ENCODE data around the gene MORN3. TPM values are rescaled to one million over a fixed set of nuclear protein-coding genes. Genes with fewer than 3 reads are reported as not detected.

Gene MORN3
- total RNA-seq, 1 experiment from 2014 or later = 0.34 TPM

DNA sequence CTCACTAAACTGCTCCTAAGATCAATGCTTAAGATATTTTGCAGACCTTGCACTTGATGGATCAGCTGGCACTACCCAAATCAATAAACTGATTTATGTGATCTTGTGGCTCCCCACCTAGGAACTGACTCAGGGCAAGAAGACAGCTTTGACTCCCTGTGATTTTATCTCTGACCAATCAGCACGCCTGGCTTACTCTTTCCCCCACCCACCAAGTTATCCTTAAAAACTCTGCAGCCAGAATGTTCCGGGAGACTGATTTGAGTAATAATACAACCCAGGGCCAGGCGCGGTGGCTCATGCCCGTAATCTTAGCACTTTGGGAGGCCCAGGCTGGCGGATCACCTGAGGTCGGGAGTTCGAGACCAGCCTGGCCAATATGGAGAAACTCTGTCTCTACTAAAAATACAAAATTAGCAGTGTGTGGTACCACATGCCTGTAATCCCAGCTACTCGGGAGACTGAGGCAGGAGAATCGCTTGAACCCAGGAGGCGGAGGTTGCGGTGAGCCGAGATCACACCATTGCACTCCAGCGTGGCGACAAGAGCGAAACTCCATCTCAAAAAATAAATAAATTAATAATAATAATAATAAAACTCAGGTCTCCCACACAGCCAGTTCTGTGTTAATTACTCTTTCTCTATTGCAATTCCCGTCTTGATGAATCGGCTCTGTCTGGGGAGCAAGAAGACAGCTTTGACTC is 12.0 kb downstream of the MORN3 start:
- Histone ChIP-seq H2AFZ (ENCODE audit: low read depth, low read length, poor library complexity, severe bottlenecking) (no peak overlapping the region), H3K9ac (ENCODE audit: low read length) (no peak overlapping the region), H3K9me3 (ENCODE audit: control insufficient read depth in 1 of 2, insufficient read depth in 1 of 2, low read depth in 1 of 2, low read length in 2 of 2) (no peaks in the 10 kb centered on the region), H3K9me2 (ENCODE audit: insufficient read depth) (no peaks in the 10 kb centered on the region), H3K27me3 (ENCODE audit: insufficient read depth, low read length) (no peaks in the 10 kb centered on the region), H3K79me2 (ENCODE audit: insufficient read depth, low read length) (no peaks in the 10 kb centered on the region), H3K4me1 (ENCODE audit: control insufficient read depth in 1 of 2, insufficient read depth in 2 of 2, low read length in 2 of 2) (peaks cover 0 to 12% of the 10 kb centered on the region in 2 experiments; a peak in 2 of 4 replicates), H3K36me3 (ENCODE audit: control insufficient read depth in 1 of 2, insufficient read depth in 2 of 2, low read length in 2 of 2) (no peaks in the 10 kb centered on the region), H3K4me2 (ENCODE audit: low read length) (no peak overlapping the region), H4K20me1 (ENCODE audit: insufficient read depth) (no peaks in the 10 kb centered on the region), H3K4me3 (replicated peaks in 1 of 2; ENCODE audit: low read depth in 1 of 2, low read length in 2 of 2) (no peak overlapping the region), H3K27ac (ENCODE audit: low read depth, low read length) (no peak overlapping the region)
- no TSS peak for BruUV-seq (replicated peaks)
- RAD21 ChIA-PET (ENCODE audit: low non-redundant PET in 1 of 2, low total read pairs in 2 of 2, uncharacterized antibody in 2 of 2, unreplicated experiment in 2 of 2) = no interaction called here
- CTCF ChIA-PET = no interaction called here
- POLR2A ChIA-PET = no interaction called here
- intact Hi-C loops (cut with micrococcal nuclease) = no loop called here
- DNase-seq (ENCODE audit: low read depth, low spot score) (no peak), ATAC-seq (no peak)
- TF ChIP-seq, protein P1, sequence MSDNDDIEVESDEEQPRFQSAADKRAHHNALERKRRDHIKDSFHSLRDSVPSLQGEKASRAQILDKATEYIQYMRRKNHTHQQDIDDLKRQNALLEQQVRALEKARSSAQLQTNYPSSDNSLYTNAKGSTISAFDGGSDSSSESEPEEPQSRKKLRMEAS (IDR thresholded peaks at IDR 0.05) = no peak
- TF ChIP-seq ZFX (IDR thresholded peaks at IDR 0.05) (no peak), CBX3 (IDR thresholded peaks at IDR 0.05; ENCODE audit: low read depth) (no peak), ELF1 (IDR thresholded peaks at IDR 0.05; ENCODE audit: borderline replicate concordance, low read depth) (no peak), EZH2 (IDR thresholded peaks at IDR 0.05) (no peak), FOSL1 (IDR thresholded peaks at IDR 0.05; ENCODE audit: low read depth) (no peak), CEBPB (IDR thresholded peaks at IDR 0.05; ENCODE audit: low read depth) (no peak), SP1 (IDR thresholded peaks at IDR 0.05; ENCODE audit: low read depth) (no peak), SIN3A (IDR thresholded peaks at IDR 0.05; ENCODE audit: low read depth) (no peak)
- TF ChIP-seq, protein P2, sequence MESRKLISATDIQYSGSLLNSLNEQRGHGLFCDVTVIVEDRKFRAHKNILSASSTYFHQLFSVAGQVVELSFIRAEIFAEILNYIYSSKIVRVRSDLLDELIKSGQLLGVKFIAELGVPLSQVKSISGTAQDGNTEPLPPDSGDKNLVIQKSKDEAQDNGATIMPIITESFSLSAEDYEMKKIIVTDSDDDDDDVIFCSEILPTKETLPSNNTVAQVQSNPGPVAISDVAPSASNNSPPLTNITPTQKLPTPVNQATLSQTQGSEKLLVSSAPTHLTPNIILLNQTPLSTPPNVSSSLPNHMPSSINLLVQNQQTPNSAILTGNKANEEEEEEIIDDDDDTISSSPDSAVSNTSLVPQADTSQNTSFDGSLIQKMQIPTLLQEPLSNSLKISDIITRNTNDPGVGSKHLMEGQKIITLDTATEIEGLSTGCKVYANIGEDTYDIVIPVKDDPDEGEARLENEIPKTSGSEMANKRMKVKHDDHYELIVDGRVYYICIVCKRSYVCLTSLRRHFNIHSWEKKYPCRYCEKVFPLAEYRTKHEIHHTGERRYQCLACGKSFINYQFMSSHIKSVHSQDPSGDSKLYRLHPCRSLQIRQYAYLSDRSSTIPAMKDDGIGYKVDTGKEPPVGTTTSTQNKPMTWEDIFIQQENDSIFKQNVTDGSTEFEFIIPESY (IDR thresholded peaks at IDR 0.05; ENCODE audit: extremely low read depth, insufficient replicate concordance, low read length) = no peak
- TF ChIP-seq, protein P3, sequence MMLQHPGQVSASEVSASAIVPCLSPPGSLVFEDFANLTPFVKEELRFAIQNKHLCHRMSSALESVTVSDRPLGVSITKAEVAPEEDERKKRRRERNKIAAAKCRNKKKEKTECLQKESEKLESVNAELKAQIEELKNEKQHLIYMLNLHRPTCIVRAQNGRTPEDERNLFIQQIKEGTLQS (IDR thresholded peaks at IDR 0.05) = no peak
